Progenitor cell of endocrine pancreas (in vitro differentiated cells): ENCODE data around the gene SLC7A6OS. TPM values are rescaled to one million over a fixed set of nuclear protein-coding genes. Genes with fewer than 3 reads are reported as not detected.

ENCODE experiments used
- DNase-seq: peaks from one replicate; pipeline ENCODE4 v3.0.0; 2021; ENCODE audit warnings: low spot score; ENCODE audit not compliant: unreplicated experiment
- H3K27ac Mint-ChIP-seq: 2 replicates; pipeline ENCODE4 v1.8.0; 2021; ENCODE audit warnings: mild to moderate bottlenecking, moderate library complexity, mixed read lengths
- H3K27me3 Mint-ChIP-seq: 2 replicates; pipeline ENCODE4 v1.8.0; 2021; ENCODE audit warnings: mixed read lengths
- H3K36me3 Mint-ChIP-seq: 2 replicates; pipeline ENCODE4 v1.8.0; 2022; ENCODE audit warnings: mixed read lengths; ENCODE audit not compliant: insufficient read depth
- H3K4me1 Mint-ChIP-seq: 2 replicates; pipeline ENCODE4 v1.8.0; 2021; ENCODE audit warnings: low read depth, mixed read lengths
- H3K4me3 Mint-ChIP-seq: 2 replicates; pipeline ENCODE4 v1.8.0; 2021; ENCODE audit warnings: low read depth, mild to moderate bottlenecking, moderate library complexity, mixed read lengths
- H3K9me3 Mint-ChIP-seq: 2 replicates; pipeline ENCODE4 v1.8.0; 2021; ENCODE audit warnings: low read depth, mixed read lengths
- long read RNA-seq: library from polyadenylated mRNA; unstranded; transcript quantifications from one replicate; pipeline ENCODE4 v2.0.0, GENCODE V29; 2020
- total RNA-seq: library from RNA; stranded (reverse); gene quantifications from 2 replicates; pipeline ENCODE4 v1.2.1, GENCODE V29; 2021
- TF ChIP-seq, protein P1 (sequence below): fragments of 200-600 bp; sonication (generic); IDR thresholded peaks from one replicate; pipeline ENCODE4 v1.5.0; 2021; ENCODE audit warnings: antibody characterized with exemption, mild to moderate bottlenecking; ENCODE audit not compliant: unreplicated experiment

SLC7A6OS gene
- total RNA-seq: 23.9 and 25.9 TPM in 2 replicates
- long read RNA-seq, full-length matches to known transcripts: 45 of 69 reads
- long read RNA-seq, partial matches to known transcripts: 12 of 69 reads
- long read RNA-seq, other reads (novel, unspliced or antisense): 12 of 69 reads

DNA sequence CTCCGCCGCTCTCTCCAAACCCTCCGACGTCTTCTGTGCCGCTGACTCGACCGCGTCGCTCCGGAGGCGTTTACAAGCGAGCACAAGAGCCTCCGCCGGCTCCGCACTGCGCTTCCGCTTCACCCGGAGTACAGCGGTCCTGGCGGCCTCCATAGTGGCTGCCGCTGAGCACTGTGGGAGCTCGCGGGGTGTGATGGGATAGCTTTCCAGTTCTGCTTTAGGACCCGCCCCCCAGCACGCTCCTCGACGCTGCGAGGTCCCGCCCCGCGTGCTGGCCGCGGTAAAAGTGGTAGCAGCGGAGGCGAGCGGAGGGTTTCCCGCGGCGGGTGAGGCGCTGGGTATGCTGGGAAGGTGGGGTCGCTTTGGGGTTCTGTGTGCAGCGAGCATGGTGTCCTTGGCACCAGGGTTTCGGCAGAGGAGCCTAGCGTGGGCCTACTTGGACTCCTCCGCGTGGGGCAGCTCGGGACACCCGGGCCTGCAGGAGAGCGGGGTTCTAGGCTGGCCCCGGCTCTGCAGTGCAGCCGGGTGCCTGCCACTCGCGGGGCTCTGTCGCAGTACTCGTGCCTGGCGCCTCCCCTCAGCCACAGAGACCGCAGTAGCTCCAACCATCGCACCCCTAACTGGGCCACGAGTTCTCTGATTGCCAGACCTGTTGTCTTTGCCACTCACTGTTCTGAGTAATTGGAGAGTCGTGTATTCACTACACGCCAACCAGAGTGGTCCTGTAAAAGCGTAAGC is at the start of gene SLC7A6OS, which contains the start of gene PRMT7:
Gene SLC7A6OS, minus strand, starts transcription at position 173 of the 738 bp plus-strand sequence. Its CDS starts 20 bp downstream, at position 153.
Gene PRMT7, plus strand, starts transcription at position 246 of the 738 bp plus-strand sequence. CDS start 4,961 bp downstream, outside the sequence.
- Mint-ChIP-seq H3K27me3 (no peaks in the 10 kb centered on the region), H3K4me3 (peak within 1 kb of the TSS; percentile 98), H3K9me3 (no peaks in the 10 kb centered on the region), H3K27ac (peak within 1 kb of the TSS; percentile 98), H3K4me1 (peaks cover 21% of the 10 kb centered on the region), H3K36me3 (peaks cover 12% of the 10 kb centered on the region)
- DNase-seq: peak; percentile 78
- TF ChIP-seq, protein P1, sequence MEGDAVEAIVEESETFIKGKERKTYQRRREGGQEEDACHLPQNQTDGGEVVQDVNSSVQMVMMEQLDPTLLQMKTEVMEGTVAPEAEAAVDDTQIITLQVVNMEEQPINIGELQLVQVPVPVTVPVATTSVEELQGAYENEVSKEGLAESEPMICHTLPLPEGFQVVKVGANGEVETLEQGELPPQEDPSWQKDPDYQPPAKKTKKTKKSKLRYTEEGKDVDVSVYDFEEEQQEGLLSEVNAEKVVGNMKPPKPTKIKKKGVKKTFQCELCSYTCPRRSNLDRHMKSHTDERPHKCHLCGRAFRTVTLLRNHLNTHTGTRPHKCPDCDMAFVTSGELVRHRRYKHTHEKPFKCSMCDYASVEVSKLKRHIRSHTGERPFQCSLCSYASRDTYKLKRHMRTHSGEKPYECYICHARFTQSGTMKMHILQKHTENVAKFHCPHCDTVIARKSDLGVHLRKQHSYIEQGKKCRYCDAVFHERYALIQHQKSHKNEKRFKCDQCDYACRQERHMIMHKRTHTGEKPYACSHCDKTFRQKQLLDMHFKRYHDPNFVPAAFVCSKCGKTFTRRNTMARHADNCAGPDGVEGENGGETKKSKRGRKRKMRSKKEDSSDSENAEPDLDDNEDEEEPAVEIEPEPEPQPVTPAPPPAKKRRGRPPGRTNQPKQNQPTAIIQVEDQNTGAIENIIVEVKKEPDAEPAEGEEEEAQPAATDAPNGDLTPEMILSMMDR: no peak

DNA sequence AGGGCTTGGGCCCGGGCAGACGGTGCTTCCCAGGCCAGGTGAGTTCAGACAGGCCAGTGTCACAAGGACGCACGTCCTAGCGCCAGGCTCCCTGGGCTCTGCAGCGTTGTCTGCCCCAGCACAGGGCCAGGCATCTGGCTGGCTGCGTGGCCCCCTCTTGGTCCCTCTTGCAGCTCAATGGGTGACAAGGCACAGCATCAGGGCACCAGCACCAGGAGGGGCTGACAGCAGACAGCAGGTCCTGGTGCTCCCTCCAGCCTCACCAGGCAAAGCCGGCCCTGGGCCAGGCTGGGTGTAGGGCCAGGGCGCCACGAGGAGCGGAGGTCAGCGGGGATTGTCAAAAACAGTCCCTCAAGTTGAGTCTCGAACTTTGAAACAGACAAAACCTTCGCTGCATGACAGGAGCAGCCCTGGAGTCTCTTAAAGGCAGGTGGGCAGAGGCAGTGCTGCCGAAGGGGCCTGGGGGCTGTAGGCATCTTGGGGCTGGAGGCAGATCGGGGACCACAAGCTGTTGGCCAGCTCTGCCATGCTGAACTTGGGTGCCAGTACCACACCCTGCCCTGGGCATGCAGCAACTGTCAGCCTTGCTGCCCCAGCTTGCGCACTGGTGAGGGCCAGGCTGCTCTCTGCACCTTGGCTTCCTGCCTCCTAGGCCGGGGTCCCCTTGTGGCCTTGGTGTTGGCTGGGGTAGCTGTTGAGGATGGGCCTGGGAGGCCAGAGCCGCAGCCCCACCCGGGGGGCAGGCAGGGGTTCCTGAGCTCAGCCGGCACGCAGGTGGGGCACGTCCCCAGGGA is 48.8 kb upstream of the SLC7A6OS start:
- Mint-ChIP-seq H3K36me3 (peaks cover under 1% of the 10 kb centered on the region), H3K9me3 (no peaks in the 10 kb centered on the region), H3K27ac (no peak overlapping the region), H3K27me3 (peaks cover 3% of the 10 kb centered on the region), H3K4me3 (no peak overlapping the region), H3K4me1 (no peaks in the 10 kb centered on the region)
- no peak for DNase-seq
- TF ChIP-seq, protein P1: no peak

DNA sequence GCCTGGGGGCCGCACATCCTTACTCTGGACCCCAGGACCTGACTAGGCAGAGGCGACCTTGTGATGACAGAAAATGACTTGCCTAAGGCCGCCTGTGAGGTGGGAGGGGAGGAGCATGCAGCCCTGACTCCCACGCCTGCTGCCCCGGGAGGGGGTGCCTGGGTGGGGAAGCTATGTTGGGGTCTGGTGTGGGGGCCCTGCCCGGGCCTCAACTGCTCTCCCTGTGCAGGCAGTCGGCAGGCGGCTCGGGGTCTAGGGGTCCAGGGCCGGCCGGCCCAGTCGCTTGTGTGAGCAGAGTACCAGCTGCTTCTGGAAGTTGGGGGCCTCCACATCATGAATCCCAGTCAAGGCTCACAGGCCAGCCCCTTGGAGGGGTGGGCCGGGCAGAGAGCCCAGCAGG is 48.2 kb upstream of the SLC7A6OS start:
- no peak for DNase-seq
- TF ChIP-seq, protein P1: no peak
- Mint-ChIP-seq H3K36me3 (peaks cover 3% of the 10 kb centered on the region), H3K4me1 (no peaks in the 10 kb centered on the region), H3K27ac (no peak overlapping the region), H3K9me3 (no peaks in the 10 kb centered on the region), H3K27me3 (peaks cover 2% of the 10 kb centered on the region), H3K4me3 (no peak overlapping the region)

DNA sequence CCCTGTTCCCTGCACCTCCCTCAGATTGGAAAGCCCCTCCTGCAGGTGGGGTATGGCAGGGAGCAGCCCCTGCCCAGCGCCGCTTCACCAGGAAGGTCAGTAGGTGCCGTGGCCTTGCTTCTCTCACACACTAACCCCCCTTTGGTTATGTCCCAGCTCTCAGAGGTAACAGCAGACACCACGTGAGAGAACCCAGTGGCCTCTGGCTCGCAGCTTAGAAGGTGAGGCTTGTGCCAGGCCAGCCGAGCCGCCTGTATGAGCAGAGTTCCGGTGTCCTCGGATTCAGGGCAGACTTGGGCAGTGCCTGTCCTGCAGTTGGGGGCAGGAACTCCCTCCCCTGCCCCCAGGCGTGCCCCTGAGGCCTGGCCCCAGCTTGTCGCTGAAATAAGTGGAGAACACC is 47.2 kb upstream of the SLC7A6OS start:
- Mint-ChIP-seq H3K27ac (no peak overlapping the region), H3K9me3 (no peaks in the 10 kb centered on the region), H3K27me3 (no peaks in the 10 kb centered on the region), H3K36me3 (peaks cover 3% of the 10 kb centered on the region), H3K4me1 (no peaks in the 10 kb centered on the region), H3K4me3 (no peak overlapping the region)
- TF ChIP-seq, protein P1: no peak
- no peak for DNase-seq

DNA sequence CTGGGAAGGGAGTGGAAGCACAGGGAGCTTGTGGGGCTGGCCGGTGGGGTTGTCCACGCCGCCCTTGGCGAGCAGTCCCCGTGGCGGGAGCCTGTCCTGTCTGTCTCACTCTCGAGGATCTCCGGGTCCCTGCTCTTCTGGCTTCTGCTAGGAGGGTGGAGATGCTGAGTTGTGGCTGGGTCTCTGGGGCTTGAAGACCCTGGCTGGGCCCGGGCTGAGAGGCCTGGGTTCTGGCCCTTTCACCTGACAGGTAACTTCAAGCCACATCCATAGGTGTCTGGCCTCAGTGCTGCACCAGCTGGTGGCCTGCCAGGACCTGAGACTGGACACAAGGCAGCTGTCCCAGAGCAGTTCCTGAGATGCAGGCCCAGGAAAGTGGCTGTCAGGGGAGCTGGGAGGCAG is 46.8 kb upstream of the SLC7A6OS start:
- H3K4me3 Mint-ChIP-seq: no peak overlapping the region
- TF ChIP-seq, protein P1: no peak
- no peak for DNase-seq
- H3K9me3 Mint-ChIP-seq: no peaks in the 10 kb centered on the region
- peaks cover 3% of the 10 kb centered on the region for H3K36me3 Mint-ChIP-seq
- H3K4me1 Mint-ChIP-seq: no peaks in the 10 kb centered on the region
- no peaks in the 10 kb centered on the region for H3K27me3 Mint-ChIP-seq
- no peak overlapping the region for H3K27ac Mint-ChIP-seq
